Bronchial epithelial cell (primary cell): Measurements from ENCODE around the gene USB1. TPM values are rescaled to one million over a fixed set of nuclear protein-coding genes. Genes with fewer than 3 reads are reported as not detected.

Experiments
- DNase-seq: peaks from one replicate; pipeline ENCODE4 v3.0.0-alpha.2; 2010; ENCODE audit warnings: low read depth
- FAIRE-seq: peaks from 2 replicates; lab custom pipeline; 2011; peaks lifted over from hg19 to GRCh38; lab: Jason Lieb, UNC
- H3K27me3 ChIP-seq: 2 replicates; pipeline ENCODE4 v1.5.1; 2011; ENCODE audit warnings: low read length; ENCODE audit not compliant: control insufficient read depth, insufficient read depth
- H3K36me3 ChIP-seq: 2 replicates; pipeline ENCODE4 v1.5.1; 2011; ENCODE audit warnings: low read length; ENCODE audit not compliant: control insufficient read depth, insufficient read depth
- H3K4me3 ChIP-seq: 2 replicates; pipeline ENCODE4 v1.5.1; 2011; ENCODE audit warnings: mild to moderate bottlenecking, low read depth, low read length, control low read depth
- CTCF ChIP-seq: IDR thresholded peaks from 2 replicates; pipeline ENCODE4 v1.5.1; 2011; ENCODE audit warnings: mild to moderate bottlenecking, moderate library complexity, low read length, control low read depth, inconsistent platforms; ENCODE audit not compliant: insufficient read depth, severe bottlenecking
- total RNA-seq: library from RNA; depleted of rRNA; stranded (reverse); fragments of >200 nt; gene quantifications from 2 replicates; pipeline ENCODE4 v1.2.1, GENCODE V29; 2014

USB1 gene
- total RNA-seq, 1 donor from 2014 or later, result 29.5 TPM

- no peak for TF ChIP-seq CTCF
- H3K36me3 ChIP-seq, result no peaks in the 10 kb centered on the region
- DNase-seq, result no peak
- no peak for FAIRE-seq
- H3K27me3 ChIP-seq, result peaks cover 2% of the 10 kb centered on the region
- H3K4me3 ChIP-seq, result no peak overlapping the region
These were observed 43.2 kb downstream of the USB1 start for GRCh38 chr16:58044266-58045019.

- H3K4me3 ChIP-seq, result no peak overlapping the region
- DNase-seq (no peak), FAIRE-seq (no peak)
- peaks cover 2% of the 10 kb centered on the region for H3K27me3 ChIP-seq
- no peaks in the 10 kb centered on the region for H3K36me3 ChIP-seq
- TF ChIP-seq CTCF, result no peak
These were observed 43.9 kb downstream of the USB1 start for GRCh38 chr16:58045096-58045495.

DNA sequence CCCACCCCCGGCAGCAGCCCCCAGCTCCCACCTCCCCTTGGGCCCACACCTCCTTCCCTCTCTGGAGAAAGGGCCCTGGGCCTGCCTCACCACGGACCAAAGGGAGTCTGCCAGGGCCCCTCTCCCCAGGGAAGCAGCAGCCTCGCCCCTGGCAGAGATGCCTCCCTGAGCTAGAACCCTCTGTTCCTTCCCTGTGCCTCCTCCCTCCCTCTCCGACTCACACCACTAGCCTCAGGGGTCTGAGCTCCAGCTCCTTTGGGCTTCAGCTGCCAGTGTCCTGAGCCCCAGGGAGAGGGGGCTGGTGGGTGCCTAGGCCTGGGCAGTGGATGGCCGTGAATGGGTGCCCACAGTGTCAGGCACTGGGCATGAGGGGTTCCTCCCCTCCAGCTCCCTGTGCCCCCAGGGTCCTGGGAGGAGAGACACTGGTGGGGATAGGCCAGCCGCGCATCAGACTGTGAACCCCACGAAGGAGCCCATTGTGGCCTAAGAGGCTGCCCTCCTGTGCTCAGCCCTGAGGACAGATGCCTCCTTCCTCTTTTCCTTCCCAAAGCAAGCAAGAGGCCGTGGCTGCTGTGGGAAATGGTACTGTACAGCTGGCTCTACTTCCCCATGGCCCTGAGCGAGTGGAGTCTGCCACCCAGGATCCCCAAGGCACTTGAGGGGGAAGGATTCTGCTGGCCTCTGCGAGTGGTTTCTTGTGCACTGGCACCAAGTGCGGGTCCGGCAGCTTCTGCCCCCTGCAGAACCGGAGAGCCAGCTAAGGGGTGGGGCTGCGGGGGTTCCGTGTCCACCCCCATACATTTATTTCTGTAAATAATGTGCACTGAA lies 45.1 kb downstream of the USB1 start:
- no peak for TF ChIP-seq CTCF
- peaks cover 2% of the 10 kb centered on the region for H3K27me3 ChIP-seq
- H3K36me3 ChIP-seq, result no peaks in the 10 kb centered on the region
- no peak overlapping the region for H3K4me3 ChIP-seq
- FAIRE-seq (no peak), DNase-seq (no peak)

GRCh38 chr16:58046936-58047335 lies 45.7 kb downstream of the USB1 start:
- Histone ChIP-seq H3K27me3 (peaks cover 2% of the 10 kb centered on the region), H3K4me3 (no peak overlapping the region), H3K36me3 (no peaks in the 10 kb centered on the region)
- FAIRE-seq, result no peak
- no peak for TF ChIP-seq CTCF
- DNase-seq, result no peak

- no peak for TF ChIP-seq CTCF
- Histone ChIP-seq H3K4me3 (no peak overlapping the region), H3K27me3 (peaks cover 2% of the 10 kb centered on the region), H3K36me3 (no peaks in the 10 kb centered on the region)
- DNase-seq (no peak), FAIRE-seq (no peak)
These were observed 46.5 kb downstream of the USB1 start for GRCh38 chr16:58047557-58048348.
